ENCODE measurements around the gene NFAT5.
"Not testable (repeated sequence)": the region's sequence is repeated elsewhere in the genome, so short reads cannot be mapped to it uniquely, and the experiment has no call there.

NFAT5 gene, protein sequence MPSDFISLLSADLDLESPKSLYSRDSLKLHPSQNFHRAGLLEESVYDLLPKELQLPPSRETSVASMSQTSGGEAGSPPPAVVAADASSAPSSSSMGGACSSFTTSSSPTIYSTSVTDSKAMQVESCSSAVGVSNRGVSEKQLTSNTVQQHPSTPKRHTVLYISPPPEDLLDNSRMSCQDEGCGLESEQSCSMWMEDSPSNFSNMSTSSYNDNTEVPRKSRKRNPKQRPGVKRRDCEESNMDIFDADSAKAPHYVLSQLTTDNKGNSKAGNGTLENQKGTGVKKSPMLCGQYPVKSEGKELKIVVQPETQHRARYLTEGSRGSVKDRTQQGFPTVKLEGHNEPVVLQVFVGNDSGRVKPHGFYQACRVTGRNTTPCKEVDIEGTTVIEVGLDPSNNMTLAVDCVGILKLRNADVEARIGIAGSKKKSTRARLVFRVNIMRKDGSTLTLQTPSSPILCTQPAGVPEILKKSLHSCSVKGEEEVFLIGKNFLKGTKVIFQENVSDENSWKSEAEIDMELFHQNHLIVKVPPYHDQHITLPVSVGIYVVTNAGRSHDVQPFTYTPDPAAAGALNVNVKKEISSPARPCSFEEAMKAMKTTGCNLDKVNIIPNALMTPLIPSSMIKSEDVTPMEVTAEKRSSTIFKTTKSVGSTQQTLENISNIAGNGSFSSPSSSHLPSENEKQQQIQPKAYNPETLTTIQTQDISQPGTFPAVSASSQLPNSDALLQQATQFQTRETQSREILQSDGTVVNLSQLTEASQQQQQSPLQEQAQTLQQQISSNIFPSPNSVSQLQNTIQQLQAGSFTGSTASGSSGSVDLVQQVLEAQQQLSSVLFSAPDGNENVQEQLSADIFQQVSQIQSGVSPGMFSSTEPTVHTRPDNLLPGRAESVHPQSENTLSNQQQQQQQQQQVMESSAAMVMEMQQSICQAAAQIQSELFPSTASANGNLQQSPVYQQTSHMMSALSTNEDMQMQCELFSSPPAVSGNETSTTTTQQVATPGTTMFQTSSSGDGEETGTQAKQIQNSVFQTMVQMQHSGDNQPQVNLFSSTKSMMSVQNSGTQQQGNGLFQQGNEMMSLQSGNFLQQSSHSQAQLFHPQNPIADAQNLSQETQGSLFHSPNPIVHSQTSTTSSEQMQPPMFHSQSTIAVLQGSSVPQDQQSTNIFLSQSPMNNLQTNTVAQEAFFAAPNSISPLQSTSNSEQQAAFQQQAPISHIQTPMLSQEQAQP (N-terminal part only)

DNA sequence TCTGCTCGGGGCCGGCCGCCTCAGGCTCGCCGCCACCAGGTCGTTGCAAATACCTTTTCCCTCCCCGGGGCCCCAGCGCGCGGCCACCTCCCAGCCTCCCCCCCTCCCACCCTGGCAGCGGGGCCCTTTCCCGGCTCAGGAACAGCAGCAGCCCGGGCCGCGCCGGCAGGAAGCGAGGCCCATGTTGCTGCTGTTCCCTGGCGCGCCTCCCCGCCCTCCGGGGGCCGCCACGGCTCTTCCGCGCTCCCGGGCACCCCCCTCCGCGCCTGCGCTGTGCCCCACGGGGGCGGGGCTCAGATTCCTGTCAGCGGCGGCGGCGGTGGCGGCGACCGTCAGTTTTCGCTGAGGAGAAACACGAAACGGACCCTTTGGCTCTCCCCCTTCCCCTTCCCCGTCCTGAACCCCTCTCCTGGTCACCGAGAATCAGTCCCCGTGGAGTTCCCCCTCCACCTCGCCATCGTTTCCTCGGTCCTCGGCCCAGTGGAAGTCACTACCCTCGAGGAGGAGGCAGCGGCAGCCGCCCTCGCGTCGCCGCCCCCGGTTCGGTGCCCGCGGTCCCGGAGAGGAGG, at the start of gene NFAT5:
NFAT5 (plus strand) TSS at position 296 of the 569 bp plus-strand sequence. CDS start 336 bp downstream, outside the sequence.
- in situ Hi-C loops (cut with MboI; ENCODE audit: low sequenced_read_pairs): no loop called here

DNA sequence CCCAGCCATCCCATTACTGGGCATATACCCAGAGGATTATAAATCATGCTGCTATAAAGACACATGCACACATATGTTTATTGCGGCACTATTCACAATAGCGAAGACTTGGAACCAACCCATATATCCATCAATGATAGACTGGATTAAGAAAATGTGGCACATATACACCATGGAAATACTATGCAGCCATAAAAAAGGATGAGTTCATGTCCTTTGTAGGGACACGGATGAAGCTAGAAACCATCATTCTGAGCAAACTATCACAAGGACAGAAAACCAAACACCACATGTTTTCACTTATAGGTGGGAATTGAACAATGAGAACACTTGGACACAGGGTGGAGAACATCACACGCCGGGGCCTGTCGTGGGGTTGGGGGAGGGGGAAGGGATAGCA, 47.9 kb upstream of the NFAT5 start:
- in situ Hi-C loops (cut with MboI; ENCODE audit: low sequenced_read_pairs): not testable (repeated sequence)

DNA sequence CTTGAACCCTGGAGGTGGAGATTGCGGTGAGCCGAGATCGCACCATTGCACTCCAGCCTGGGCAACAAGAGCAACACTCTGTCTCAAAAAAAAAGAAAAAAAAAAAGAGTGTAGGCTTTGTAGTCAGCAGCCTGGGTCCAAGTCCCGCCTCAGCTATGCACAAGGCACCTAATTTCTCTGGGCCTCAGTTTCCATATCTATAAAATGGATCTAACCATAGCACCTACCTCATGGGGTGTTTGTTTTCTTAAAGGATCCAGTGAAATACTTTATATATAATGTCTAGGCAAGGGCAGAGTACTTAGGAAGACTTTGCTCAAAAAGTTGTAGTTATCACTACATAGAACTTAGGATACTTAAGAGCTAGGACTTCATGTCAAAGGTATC, 45.4 kb upstream of the NFAT5 start:
- in situ Hi-C loops (cut with MboI; ENCODE audit: low sequenced_read_pairs): no loop called here

DNA sequence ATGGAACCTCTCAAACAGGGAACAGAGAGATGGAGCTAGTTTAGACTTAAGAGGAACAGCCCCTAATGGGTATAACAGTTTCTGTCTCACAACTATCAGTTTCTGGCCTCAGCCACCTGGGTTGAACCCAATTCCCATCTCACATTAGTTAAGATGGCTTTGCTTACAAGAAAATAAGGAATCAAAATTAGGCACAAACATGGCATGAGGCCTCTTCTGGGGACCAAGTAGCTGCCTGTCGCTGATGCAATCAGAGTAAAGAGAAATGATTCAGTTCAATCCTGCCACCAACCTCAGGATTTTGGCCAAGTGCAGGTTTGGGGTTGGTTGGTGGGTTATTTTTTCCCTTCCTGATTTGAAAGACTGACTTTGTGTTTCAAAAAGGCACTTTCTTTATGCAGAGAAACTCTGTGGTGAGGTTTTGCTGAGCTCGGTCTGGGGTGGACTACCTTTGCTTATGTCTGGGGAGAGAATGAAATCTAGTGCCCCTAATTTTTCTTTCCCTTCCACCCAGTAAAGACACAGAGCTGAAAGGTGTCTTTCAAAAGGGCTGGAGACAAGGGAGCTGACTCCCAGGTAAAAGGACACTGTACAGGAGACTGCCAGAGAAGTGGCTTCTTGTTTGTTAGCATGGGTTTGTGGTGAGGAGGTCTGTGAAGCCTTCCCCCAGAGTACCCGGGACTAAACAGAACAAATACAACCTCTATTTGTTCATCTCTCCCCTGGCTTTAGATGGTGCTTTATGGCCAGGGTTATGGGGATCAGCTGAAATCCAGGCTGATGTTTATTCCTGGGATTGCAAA, 44.8 kb upstream of the NFAT5 start:
- in situ Hi-C loops (cut with MboI; ENCODE audit: low sequenced_read_pairs): no loop called here

DNA sequence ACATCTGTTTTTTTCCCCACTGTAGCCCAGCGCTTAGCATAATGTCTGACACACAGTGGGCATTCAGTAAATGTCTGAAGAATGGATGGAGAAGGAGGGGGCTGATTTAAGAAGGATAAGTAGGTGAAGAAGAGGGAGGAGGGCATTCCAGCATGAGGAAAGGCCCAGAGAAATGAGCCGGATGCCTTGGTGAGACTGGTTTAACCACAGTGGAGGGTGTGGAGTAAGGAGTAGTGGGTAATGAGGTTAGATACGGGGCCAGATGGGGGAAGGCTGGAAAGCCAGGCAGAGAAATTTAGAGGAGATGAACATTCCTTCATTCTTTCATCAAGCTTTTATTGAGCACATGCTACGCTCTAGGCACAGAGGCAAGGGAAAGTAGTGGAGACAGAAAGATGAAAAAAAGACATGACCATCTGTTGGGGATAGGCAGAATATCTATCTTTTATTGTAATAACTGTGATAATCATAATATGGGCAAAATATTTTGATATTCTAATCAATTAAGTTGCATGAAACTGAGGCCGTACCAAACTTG, 43.7 kb upstream of the NFAT5 start:
- in situ Hi-C loops (cut with MboI; ENCODE audit: low sequenced_read_pairs): no loop called here

DNA sequence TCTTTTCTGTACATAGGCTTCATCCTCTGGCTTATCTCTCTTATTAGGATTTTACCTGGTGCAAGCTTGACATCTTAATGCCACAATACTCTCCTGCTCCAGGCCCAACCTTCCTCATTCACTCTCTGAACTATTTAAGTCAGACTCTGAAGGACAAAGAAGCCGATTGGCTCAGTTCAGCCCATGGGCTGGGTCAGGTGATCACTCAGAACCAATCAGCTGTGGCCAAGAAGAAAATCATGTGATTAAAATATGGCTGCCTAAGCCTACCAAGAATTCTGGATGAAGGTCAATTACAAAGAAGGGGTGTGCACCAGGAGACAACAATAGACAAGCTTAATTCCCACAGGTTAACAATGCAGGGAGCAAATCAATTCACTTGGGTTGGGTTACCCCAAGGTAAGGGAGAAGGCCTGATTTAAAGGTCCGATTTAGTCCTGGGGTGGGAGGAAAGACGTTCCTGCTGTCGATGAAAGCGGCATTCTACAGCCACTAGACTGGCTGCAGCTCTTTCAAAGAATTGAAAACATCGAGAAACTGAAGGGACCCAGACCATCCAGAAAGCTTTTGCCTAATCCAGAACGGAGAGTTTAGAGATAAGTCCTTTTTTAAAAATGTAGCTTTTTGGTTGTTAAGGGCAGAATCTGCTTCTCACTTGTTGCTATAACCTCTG, 42.9 kb upstream of the NFAT5 start:
- in situ Hi-C loops (cut with MboI; ENCODE audit: low sequenced_read_pairs): no loop called here

DNA sequence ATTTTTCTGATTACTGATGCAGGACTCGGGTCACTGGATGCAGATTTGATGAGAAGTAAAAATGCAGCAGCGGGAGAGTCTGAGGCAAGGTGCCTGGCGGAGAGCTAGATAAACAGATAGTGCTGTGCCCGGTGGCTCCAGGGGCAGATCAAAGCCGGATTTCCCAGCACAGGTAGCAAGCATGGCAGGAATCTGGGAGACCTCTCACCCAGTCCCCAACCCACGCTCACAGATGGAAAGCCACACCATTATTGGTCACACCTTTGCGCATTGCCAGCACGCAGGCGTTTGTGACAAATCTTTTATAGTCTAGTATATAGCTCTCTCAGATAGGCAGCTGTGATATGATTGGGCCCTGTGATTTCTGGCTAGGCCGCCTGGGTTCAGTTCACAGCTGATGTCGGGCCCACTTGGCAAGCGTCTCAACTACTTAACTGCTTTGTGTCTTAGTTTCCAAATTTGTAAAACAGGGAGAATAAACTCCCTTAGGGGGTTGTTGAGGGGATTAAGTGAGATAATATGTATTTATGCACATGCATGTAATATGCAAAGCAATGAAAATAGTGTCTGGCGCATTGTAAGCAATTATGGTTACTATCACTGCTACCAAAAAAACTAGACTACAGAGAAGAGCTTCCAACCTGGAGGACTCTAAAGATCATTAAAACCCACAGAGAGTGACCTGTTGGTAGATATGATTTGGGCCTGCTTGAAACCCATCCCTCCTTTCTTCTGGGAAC, 42.0 kb upstream of the NFAT5 start:
- in situ Hi-C loops (cut with MboI; ENCODE audit: low sequenced_read_pairs): no loop called here

DNA sequence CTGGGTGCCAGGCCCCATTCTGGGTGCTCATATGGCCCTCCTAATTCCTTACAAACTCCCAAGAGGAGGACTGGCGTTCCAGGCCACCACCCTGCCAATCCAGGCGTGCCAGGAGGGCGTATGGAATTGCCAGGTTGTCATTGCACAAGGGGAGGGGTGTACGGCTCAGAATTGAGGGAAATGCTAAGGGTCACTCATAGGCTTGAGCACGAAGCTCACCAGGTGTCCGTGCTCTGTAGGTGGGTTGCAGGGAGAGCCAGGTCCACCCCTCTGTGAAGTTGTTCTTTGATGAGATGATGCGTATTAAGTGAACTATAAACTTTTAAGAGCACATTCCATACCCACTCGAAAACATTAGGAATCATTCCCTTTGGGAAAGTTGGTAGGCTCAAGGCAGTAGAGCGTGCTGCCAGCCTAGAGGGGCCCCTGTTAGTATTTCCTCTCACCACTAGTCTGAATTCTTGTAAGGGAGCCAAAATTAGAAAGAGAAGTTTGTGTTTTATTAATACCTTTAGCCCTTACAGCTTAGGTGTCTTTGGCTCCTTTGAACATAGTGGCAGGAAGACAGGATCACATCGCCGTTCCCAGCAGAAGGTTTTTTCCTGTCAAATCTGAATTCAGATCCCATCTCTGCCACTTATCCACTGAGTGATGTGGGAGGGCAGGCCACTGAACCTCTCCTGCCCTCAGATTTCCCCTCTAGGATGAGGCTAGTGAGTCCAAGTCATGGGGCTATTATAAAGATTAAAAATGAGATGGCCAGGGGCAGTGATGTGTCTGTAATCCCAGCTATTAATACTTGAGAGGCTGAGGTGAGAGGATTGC, 38.7 kb upstream of the NFAT5 start:
- in situ Hi-C loops (cut with MboI; ENCODE audit: low sequenced_read_pairs): no loop called here

DNA sequence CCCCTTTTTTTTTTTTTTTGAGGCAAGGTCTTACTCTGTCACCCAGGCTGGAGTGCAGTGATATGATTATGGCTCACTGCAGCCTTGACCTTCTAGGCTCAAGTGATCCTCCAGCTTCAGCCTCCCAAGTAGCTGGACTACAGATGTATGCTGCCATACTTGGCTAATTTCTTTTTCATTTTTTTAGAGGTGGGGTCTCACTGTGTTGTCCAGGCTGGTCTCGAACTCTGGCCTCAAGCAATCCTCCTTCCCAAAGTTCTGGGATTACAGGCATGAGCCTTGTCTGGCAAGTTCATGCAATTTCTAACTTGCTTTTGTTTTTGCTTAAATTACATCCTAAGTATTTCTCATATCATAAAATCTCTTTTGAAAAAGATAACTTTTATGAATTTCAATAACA, 33.8 kb upstream of the NFAT5 start:
- in situ Hi-C loops (cut with MboI; ENCODE audit: low sequenced_read_pairs): no loop called here

DNA sequence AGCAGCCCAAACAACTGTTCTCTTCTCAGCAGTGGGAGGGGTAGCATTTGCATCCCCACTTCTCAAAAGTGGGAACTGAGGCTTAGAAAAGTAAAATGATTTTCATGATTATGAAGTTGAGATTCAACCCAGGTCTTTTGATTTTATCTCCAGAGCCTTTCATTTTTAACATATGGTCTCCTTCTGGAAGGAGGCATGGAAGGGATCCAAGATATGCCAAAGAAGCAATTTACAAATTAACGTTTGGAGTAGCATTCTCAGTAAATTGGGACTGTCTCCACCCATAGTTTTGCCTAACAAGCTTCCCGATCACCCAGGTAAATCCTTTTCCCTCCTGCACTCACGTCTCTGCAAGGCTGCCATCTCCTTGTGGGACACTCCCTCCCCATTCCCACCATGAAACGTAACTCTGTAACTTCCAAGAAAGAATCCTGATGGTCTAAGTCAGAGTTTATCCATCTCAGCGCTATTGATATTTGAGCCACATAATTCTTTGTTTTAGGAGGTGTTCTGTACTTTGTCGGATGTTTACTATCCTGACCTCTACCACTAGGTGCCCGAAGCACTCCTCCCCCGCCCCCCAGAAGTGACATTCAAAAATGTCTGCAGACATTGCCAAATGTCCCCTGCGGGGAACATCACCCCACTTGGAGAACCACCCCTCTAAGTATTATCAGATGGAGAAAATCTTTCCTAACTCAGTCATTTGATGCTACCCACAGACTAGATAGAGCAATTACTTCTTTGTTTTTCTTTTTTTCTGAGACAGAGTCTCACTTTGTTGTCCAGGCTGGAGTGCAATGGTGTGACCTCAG, 32.9 kb upstream of the NFAT5 start:
- in situ Hi-C loops (cut with MboI; ENCODE audit: low sequenced_read_pairs): no loop called here

DNA sequence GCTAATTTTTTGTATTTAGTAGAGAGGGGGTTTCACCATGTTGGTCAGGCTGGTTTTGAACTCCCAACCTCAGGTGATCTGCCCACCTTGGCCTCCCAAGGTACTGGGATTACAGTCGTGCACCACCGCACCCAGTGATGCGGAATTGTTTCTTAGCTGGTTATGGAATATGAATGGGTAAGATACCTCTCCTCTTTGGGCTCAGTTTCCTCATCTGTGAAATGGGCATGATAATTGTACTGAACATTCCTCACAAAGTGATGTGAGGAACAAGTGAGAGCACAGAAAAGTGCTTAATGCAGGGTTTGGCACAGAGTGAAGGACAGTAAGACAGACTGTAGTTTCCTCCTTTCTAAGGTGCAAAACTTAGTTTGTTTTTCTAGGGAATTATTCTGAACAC, 31.0 kb upstream of the NFAT5 start:
- in situ Hi-C loops (cut with MboI; ENCODE audit: low sequenced_read_pairs): no loop called here

DNA sequence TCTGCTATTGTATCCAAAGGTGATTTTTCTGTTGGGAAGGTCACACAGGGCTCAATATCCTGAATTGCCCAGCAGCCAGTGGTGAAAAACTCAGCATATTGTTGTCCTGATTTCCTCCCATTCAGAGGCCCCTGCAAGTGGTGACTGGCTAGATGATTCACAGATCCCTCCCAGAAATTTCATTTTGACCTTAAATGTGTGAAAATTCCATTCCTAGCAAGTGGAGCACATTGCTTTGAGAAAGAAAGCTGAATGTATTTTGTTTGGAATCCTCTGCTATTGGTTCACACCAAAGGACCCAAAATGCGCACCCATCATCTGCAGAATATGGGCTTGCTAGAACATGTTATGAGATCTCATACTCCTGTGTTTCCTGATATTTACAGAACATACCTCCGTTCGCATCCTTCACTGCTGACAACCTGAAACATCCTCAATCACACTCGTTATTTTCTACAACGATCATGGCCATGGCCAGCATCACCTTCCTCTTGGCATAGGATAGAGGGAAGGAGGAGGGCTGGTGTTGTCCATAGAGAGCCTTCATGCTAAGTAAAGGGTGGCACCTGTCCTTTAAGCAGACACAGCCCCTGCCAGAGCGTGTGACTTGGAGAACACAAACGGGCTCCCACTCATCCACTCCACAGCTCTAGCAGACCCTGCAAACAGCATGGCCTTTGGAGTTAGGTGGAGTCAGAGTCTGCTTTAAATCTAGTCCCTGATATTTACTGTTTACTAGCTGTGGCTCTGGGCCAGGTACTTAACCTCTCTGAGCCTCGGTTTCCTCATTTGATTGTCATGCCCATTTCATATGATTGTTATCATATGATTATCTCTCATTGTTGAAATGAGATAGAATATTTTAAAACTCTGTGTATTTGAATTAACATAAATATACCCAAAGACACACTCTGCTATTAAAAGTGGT, 30.4 kb upstream of the NFAT5 start:
- in situ Hi-C loops (cut with MboI; ENCODE audit: low sequenced_read_pairs): no loop called here

DNA sequence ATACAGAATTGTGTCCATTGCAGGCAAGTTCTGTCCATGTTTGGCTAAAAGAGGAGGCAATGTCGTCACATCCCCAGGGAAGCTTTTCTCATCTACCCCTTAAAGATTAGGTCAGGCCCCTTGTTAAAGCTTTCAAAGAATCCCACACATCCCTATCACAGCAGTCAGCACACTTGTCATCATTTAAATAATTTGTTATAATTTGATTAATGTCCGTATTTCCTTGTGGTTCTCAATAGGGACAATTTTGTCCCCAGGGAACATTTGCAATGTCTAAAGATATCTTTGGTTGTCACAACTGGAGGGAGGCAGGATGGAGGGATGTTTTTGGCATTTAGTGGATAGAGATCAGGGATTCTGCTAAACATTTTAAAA, 28.1 kb upstream of the NFAT5 start:
- in situ Hi-C loops (cut with MboI; ENCODE audit: low sequenced_read_pairs): no loop called here

DNA sequence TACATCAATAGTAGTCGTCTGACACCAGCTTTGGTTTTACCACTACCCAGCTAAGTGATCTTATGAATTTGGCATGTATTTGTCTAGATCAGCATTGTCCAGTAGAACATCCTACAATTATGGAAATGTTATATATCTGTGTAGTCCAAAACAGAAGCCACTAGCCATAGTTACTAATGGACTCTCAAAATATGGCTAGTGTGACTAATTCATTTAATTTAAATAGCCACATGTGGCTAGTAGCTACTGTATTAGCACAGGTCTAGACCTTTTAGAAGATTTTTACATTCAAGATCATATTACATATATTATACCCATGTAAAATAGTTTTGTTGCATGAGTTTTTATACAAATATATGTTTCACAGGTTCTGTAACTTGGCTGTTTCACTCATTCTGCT, 27.0 kb upstream of the NFAT5 start:
- in situ Hi-C loops (cut with MboI; ENCODE audit: low sequenced_read_pairs): no loop called here

DNA sequence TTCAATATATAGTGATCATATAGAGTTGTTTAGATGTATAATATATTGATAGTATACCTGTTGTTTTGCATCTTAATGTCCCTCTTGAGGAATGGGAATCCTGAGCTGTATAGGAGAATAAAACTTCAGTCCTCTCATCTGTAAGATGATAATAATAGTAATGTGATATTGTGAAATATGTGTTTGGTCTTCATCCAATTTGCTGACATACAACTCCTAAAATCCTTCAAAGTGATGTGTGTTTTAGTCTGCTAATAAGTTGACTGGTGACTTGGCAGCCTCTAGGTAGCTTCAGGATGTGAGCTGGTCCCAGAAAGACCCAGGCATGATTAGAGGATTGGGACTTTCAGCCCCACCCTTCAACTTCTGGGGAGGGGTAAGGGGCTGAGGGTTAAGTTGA, 22.8 kb upstream of the NFAT5 start:
- in situ Hi-C loops (cut with MboI; ENCODE audit: low sequenced_read_pairs): no loop called here

DNA sequence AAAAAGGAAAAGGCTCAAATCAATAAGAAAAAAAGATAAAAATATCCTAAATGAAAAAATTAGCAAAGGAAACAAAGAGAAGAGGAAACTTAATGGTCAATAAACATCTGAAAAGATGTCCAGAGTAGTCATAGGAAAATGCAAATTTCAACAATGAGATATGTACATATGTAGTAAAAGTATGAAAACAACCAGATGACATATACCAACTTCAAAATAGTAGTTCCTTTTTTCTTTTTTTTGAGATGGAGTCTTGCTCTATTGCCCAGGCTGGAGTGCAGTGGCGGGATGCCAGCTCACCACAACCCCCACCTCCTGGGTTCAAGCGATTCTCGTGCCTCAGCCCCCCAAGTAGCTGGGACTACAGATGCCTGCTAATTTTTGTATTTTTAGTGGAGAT, 21.7 kb upstream of the NFAT5 start:
- in situ Hi-C loops (cut with MboI; ENCODE audit: low sequenced_read_pairs): no loop called here

Measured in hTERT RPE-1 (cell line).